GM12891 (cell line): ENCODE measurements around the gene SRXN1.

Source experiments
- POLR2A ChIP-seq: IDR thresholded peaks from 2 replicates; pipeline ENCODE4 v1.6.1; 2011; ENCODE audit warnings: low read depth, low read length, control low read depth
- POLR2AphosphoS5 ChIP-seq: IDR thresholded peaks from 2 replicates; pipeline ENCODE4 v1.6.1; 2011; ENCODE audit warnings: low read depth, low read length, control low read depth

DNA sequence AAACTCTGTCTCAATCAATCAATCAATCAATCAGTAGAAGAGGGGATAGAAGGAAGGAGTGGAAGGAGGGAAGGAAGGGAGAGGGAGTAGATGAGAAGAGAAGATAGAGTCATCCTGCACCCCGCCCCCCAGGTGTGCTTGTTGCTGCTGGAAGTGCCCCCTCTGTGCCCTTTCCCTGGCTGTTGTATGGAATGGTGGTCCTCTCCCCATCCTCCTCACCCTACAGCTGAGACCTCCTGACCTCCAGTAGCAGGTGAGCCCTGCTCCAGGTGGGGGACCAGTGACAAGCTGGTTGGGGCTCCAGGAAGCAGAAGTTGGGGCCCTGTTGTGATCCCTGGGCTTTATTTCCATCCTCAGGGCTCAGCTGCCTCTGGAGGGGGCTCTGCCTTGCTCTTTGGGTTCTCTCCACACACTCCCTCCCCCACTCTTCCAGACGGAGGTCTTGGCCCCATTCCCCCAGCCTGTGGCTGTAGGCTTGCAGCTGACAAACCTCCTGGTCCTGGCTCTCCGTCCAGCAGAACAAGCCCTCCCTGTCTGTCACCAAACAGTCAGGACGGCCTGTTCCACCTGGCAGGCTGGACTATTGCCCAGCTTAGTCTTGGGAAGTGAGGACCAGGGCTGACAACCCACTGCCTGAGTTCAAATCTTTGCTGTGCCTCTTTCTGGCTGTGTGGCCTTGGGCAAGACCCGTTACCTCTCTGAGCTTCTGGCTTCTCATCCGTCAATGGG lies 48.6 kb upstream of the SRXN1 start:
- TF ChIP-seq POLR2AphosphoS5 = no peak
- no peak for TF ChIP-seq POLR2A
